Cortex of kidney (tissue), 1 donor: Measurements from ENCODE around the gene ZNF737.
"Not testable (repeated sequence)": the region's sequence is repeated elsewhere in the genome, so short reads cannot be mapped to it uniquely, and the experiment has no call there.

Experiments
- DNase-seq: peaks from one replicate; lab custom pipeline; 2025; lab: John Stamatoyannopoulos, UW

ZNF737 gene

DNA sequence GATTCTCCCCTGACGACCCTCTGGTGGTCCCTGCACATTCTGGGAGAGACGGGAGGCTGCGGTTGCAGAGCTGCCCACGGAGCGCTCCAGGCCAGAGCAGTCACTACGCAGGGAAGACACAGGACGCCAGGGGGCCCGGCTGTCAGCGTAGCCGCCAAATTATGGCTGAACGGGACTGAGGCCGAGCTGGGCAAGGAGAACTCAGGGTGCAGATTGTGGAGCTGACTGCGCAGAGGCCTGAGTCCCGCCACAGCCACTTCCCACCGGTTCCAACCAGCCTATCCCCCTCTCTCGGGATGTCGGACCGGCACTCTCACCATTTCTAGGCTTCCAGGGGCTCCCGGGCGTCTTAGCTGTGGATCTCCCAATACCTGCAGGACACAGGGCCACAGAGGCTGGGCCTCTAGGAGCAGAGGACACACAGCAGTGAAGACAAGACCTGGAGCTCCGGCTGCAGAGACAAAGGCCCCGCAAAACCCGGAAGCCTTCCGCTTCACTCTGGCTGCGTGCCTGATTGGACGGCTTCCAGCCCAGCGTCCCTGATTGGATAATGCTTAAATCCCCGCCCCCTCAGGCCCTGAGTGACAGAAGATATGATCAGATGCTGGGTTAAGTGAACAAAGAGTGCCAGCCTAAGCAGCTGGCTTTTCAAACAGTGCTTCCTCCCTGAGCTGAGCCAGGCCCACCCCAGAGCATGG is at the start of gene ZNF737:
TSS of gene ZNF737 (minus strand) at position 461 of the 698 bp plus-strand sequence. CDS start at position 320, 141 bp downstream.
- DNase-seq = peak; percentile 17

DNA sequence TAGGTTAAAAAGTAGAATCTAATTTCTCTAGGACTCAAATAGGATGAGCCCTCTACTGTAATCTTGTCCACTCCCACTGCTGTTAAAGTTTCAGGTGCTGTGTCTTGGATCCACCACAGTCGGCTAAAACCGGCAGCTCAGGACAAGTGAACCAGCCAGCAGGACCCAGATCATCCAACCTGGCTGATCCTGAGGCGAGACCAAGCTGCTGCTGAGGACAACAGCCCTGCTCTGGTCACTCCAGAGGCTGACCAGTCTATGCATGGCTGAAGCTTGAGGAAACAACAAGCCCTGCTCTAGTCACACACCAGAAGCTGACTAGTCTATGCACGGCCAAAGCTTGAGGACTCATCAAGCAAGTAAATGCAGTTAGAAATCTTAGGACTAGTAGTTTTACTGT is 49.4 kb upstream of the ZNF737 start:
- DNase-seq = not testable (repeated sequence)

DNA sequence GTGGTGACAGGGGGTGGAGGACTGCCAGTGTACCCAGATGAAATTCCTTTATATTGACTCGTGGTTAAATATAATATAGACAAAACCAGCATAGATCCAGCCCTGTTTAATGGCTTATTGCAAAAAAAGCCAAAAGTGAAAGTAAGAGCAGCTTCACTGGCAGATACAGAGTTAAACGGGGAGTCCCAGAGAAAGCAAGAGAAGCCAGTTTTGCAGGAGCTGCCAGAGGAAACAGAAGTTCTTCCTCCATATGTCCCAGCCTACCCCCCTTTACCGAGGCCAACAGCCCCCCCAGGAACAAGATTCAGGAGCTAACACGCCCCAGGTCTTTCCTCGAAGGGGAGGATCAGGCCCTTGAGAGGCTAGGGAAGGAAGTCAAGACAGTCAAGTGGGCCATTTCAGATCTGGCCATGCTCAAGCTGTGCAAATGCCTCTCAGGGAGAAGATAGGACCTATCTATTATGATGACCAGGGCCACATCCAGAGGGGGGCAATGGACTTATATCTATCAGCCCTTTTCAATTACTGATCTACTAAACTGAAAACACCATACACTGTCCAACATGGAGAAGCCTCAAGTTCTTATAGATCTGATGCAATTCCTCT is 47.2 kb upstream of the ZNF737 start:
- no peak for DNase-seq

DNA sequence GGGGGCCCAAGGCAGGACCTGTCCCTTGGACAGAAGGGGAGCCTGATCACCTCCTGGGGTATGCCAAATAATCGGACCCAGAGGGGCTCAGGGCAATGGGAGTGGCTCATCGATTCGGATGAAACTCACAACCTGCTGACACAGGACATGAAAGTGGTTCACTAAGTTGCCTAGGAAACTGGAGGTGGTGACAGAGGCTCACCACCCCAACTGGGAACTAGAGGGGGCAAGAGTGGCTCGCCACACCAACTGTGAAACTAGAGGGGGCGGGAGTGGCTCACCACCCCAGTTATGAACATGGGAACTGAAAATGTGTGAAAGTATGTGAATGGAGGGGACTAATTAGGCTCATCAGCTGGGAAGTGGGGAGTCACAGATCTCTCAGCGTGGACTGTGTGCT is 46.3 kb upstream of the ZNF737 start:
- DNase-seq = no peak

DNA sequence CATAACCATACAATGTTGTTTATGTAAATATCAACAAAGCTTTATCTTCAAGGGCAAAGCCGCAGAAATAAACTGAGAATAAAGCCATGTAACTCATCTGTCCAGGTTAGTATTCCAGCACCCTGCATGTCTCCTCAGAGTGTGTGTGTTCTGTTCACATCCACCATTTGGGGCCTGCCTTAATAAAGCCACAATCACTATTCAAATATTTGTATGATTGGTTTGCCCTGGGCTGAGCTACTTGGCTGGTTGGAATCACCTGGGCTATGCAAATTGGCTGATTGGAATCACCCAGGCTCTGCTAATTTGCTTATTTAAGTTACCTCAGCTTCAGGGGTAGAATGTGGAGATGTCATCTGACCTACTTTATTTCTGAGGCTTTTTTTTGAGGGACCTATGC is 42.4 kb upstream of the ZNF737 start:
- no peak for DNase-seq

DNA sequence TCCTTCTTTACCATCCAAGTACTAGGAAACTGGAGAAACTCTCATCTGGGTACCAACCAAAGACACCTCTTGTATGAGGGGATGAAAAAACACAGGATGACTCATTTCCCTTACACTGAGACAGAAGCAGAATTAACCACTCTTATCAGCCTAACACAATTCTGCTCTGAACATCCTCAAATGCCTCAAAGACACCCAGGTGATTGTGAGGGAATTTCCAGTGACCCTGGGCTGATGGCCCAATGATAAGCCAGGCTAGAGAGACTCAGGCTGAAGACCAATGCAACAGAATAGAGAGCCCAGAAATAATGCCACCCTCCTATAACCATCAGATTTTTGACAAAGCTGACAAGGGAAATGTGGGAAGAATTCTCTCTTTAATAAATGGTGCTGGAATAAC is 7.0 kb downstream of the ZNF737 start:
- no peak for DNase-seq

DNA sequence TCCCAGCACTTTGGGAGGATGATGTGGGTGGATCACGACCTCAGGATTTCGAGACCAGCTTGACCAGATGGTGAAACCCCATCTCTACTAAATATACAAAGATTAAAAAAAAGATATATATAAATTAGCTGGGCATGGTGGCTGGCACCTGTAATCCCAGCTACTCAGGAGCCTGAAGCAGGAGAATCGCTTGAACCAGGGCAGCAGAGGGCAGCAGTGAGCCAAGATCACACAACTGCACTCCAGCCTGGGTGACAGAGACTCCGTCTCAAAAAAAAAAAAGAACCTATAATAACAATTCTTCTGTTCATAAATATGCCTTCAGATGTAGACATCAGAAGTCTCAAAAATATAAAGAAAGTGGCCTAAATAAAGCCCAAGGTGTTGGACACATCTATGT is 7.6 kb downstream of the ZNF737 start:
- no peak for DNase-seq

DNA sequence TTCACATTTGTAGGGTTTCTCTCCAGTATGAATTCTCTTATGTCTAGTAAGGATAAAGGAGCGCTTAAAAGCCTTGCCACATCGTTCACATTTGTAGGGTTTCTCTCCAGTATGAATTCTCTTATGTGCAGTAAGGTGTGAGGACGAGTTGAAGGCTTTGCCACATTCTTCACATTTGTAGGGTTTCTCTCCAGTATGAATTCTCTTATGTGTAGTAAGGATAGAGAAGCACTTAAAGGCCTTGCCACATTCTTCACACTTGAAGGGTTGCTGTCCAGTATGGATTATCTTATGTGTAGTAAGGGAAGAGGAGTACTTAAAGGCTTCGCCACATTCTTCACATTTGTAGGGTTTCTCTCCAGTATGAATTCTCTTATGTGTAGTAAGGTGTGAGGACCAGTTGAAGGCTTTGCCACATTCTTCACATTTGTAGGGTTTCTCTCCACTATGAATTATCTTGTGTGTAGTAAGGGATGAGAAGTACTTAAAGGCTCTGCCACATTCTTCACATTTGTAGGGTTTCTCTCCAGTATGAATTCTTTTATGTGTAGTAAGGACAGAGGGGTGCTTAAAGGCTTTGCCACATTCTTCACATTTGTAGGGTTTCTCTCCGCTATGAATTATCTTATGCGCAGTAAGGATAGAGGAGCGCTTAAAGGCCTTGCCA is 20.8 kb downstream of the ZNF737 start:
- DNase-seq = not testable (repeated sequence)

DNA sequence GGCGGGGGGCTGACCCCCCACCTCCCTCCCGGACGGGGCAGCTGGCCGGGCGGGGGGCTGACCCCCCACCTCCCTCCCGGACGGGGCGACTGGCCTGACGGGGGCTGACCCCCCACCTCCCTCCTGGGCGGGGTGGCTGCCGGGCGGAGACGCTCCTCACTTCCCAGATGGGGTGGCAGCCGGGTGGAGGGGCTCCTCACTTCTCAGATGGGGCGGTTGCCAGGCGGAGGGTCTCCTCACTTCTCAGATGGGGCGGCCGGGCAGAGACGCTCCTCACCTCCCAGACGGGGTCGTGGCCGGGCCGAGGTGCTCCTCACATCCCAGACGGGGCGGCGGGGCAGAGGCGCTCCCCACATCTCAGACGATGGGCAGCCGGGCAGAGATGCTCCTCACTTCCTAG is 35.3 kb downstream of the ZNF737 start:
- DNase-seq = not testable (repeated sequence)

DNA sequence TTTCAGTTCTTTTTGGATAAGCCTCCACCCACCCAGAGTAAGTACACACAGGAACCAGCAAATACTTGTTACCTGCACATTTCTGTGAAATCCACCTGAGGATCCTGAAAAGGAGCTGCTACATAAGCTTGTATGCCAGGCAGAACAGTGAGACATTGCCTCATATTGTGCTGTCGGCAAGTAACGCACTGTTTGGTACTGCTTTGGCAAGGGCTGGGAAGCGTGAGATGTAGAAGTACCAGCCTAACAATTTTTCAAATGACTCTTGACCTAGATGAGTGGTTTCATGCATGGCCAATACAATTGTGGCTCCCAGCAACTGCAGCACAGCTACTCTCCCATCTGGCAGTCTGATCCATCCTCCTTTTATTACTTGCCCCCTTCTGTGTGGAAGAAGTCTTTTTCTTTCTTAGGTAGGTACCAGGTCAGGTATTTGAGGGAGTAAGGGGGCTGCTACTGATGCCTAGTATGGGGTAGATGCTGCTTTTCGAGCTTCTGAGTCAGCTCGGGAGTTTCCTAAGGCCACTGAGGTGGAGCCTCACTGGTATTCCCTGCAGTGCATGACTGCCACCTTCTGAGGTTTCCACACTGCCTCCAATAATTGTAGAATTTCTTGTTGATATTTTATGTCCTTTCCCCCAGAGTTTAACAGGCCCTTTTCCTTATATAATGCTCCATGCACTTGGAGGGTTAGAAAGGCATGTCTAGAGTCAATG is 52.2 kb downstream of the ZNF737 start:
- no peak for DNase-seq

DNA sequence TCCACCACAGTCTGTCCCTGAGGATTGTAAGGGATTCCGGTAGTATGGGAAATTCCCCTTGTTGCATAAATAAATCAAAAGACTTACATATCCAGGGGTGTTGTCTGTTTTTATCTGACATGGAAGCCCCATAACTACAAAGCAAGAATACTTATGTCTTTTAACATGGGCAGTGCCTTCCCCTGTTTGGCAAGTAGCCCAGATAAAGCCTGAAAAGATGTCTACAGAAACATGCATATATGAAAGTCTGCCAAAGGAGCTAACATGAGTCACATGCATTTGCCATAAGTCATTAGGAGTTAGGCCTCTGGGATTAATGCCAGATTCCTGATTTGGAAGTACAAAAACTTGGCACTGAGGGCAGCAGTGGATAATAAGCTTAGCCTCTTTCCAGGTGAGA is 62.1 kb downstream of the ZNF737 start:
- no peak for DNase-seq
